Measurements from ENCODE around the gene PACS2.

The PACS2 gene

GRCh38 chr14:105411017-105411941 is 96.7 kb downstream of the PACS2 start:
- DNase-seq (ENCODE audit: low spot score): peak; percentile 92

GRCh38 chr14:105411985-105412770 is 97.6 kb downstream of the PACS2 start:
- DNase-seq (ENCODE audit: low spot score): no peak

DNA sequence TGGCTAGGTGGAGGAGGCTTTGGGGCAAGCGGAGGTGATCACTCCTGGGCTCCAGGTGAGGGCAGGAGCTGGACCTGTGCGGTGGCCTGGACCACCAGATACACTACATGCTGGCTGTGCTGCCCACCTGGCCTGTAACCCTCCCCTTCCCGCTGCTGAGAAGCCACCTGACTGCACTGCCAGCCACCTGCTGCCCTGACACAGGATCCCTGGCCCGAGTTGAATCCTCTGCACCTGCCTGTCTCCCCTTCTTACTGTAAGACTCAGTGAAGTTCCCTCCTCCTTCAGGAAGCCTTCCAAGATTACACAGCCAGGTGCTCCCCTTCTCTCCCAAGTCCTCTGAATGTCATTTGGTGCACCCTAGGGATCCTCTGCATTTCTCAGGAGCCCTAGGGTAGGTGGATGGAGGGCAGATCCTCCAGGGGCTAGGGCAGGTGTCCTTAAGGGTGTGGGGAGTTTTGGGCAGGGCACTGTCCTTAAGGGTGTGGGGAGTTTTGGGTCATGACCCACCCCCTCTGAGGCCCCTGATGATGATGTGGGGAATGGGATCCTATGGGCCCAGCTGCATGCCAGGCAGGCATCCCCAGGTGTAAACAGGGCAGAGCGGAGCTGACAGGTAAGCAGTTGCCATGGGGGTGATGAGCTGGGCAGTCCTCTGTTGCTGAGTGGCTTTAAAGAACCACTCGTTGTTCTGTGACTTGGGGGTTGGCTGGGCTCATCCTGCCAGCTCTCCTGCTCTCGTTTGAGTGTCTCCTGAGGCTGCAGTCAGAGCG is 98.4 kb downstream of the PACS2 start:
- DNase-seq (ENCODE audit: low spot score): no peak

- DNase-seq (ENCODE audit: low spot score): no peak
These were observed 99.0 kb downstream of the PACS2 start for GRCh38 chr14:105413544-105413886.

GRCh38 chr14:105414456-105415371 is 100.2 kb downstream of the PACS2 start:
- peak; percentile 78 for DNase-seq (ENCODE audit: low spot score)

DNA sequence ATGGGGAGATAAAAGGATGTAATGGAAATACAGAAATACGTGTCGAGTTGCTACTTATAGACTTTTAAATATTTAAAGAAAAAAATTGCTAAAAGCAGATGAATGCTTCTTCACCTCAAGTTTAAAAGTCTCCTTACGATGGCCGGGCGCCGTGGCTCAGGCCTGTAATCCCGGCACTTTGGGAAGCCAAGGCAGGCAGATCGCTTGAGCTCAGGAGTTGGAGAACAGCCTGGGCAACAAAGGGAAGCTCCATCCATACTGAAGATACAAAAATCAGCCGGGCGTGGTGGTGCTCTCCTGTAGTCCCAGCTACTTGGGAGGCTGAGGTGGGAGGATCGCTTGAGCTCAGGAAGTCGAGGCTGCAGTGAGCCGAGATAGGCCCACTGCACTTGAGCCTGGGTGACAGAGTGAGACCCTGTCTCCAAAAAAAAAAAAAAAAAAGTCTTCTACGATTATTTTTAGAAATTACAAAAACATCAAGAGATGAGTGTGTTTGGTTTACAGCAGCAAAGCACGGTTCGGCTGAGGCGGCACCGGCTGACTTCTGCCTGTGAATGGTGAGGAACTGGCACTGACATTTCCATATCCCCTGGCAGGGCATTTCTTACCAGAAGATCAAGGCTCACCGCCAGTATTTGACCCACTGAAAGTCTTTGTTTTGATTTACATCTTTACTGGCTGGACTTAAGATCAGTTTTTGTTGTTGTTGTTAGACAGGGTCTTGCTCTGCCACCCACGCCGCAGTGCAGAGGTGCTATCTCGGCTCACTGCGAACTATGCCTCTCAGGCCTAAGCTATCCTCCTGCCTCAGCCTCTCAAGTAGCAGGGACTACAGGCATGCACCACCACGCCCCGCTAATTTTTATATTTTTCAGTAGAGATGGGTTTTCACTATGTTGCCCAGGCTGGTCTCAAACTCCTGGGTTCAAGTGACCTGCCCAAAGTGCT is 101.2 kb downstream of the PACS2 start:
- no peak for DNase-seq (ENCODE audit: low spot score)

DNA sequence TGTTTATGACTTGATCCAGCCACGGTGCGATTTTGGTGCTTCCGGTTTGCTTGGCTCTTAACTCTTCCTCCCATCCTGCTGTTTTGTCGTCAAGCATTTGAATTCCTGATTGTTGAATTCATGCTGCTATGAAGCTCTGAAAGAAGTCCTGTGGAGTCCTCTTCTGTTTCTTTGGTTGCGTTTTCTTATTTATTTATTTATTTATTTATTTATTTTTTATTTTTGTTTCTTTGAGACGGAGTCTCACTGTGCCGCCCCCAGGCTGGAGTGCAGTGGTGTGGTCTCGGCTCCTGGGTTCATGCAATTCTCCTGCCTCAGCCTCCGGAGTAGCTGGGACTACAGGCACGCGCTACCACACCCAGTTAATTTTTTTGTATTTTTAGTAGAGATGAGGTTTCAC is 102.1 kb downstream of the PACS2 start:
- no peak for DNase-seq (ENCODE audit: low spot score)

GRCh38 chr14:105417690-105418121 is 103.2 kb downstream of the PACS2 start:
- DNase-seq (ENCODE audit: low spot score): no peak

DNA sequence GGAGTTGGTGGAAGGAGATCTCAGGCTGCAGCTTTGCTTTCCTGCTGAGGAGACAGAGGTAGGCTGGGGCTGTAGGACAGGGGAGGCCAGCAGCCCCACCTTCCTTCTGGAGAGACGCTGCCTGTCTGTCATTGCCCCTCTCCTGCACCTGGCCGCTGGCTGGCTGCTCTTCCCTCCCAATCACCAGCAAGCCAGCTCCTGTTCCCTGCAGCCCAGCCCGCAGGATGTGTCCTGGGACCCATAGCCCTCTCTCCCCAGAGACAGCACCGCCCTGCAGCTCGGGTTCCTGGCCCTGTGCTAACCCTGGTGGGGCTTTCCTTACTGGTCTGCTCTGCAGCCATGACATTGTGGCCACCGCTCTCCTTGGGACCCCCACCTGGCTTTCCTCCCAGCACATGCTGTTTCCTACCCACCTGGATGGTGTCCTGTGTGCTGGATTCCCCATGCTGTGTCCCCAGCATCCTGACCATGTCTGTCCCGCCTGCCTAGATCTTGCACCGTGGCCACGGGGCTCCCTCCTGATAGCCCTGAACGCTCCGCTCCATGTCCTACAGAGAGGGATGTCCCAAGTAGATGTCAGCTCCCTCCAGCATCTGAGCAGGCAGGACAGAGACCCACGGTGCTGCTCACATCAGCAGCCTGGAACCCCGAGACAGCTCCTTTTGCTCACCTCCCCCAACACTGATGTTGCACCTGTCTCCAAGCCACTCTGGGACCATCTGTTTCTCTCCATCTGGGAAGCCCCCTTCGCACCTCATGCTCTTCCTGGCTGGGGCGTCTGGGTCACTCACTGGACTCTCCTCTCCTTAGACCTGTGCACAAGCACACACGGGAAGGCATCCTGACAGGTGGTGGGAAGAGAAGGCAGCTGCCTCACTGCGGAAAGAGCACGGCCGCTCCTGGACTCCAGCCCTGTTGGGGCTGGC is 104.0 kb downstream of the PACS2 start:
- no peak for DNase-seq (ENCODE audit: low spot score)

- DNase-seq (ENCODE audit: low spot score): peak; percentile 69
These were observed 104.9 kb downstream of the PACS2 start, which contains the start of gene MTA1 for GRCh38 chr14:105419195-105420091. Gene MTA1 (plus strand): TSS chr14:105419827. CDS start chr14:105420036, 209 bp downstream.

DNA sequence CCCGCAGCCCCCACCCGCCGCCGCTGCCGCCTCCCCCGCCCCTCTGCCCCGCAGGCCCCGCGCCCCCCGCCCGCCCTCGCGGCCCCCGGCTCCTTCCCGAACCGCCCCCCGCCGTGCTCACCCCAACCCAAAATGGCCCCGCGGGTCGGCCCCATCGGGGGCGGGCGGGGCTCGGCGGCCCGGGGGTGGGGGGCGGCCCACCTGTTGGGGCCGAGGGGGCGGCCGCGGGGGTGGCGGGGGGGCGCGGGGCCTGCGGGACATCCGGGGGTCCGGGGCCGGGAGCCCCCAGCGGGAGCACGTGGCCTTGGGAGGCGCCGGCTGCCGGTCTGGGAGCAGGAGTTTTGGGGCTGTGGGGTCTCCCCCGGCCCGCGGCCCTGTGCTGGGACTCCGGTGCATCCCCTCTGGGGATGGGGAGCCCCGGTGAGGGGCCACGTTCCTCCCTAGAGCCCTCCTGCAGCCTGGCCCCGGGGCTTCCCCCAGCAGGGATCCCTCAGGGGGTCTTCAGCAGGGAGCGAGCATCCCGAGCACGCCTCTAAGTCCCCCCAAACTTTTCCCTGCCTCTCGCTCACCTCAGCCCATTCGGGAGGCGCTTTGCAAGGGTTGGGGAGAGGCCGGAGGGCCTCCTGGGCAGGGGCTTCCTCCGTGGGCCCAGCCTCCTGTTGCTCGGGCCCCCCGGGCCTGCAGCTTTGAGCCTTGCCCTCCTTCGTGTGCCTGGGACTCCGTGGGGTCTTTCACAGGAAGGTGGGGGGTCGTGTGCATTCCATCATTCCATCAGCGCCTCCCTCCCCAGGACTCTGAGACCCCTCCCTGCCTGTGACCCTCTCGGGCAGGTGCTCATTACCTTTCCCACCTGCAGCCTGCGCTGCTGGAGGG is 105.8 kb downstream of the PACS2 start:
- DNase-seq (ENCODE audit: low spot score): no peak

DNA sequence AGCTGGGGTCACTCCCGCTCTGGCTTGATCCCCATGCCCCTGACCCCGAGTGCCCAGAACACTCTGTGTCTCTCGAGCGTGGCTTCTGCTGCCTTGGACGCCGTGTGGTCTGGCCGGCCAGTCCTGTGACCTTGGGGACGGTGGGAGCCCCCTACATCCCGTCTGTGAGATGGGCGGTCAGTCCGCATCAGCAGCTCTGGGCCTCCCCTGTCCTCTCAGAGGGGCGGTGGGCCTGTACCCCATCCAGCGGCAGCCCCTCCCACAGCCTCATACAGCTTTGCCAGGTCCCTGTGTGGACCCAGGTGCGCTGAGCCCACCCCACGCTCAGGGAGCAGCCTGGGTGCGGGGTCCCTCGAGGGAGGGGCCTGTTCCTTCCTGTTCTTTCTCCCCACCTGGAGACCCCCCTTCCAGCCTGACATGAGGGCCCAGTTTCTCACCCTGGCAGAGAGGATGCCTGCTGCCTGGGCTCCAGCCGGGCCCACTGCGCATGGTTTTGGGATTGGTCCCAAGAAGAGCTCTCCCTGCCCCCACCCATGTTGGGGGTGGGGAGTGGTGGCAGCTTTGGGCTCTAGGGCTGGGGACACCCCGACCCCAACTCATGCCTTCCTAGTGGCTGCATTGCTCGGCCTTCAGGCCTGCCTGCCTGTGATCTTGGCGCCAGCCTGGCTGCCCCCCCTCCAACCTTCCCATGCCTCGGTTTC is 106.6 kb downstream of the PACS2 start:
- no peak for DNase-seq (ENCODE audit: low spot score)

- no peak for DNase-seq (ENCODE audit: low spot score)
These were observed 107.4 kb downstream of the PACS2 start for GRCh38 chr14:105421723-105422615.

- no peak for DNase-seq (ENCODE audit: low spot score)
These were observed 108.3 kb downstream of the PACS2 start for GRCh38 chr14:105422695-105423487.

All from AG08395 (cell line).